HG03103 (cell line): ENCODE measurements around the gene NHSL1.
A peak's percentile ranks its signal among the peaks of the same experiment; 100 is the strongest.

Source experiments
- ATAC-seq: cut with Tn5 transposase; IDR thresholded peaks from one replicate; pipeline ENCODE4 v1.9.1; 2021; ENCODE audit warnings: low read depth; ENCODE audit not compliant: unreplicated experiment

Gene NHSL1

DNA sequence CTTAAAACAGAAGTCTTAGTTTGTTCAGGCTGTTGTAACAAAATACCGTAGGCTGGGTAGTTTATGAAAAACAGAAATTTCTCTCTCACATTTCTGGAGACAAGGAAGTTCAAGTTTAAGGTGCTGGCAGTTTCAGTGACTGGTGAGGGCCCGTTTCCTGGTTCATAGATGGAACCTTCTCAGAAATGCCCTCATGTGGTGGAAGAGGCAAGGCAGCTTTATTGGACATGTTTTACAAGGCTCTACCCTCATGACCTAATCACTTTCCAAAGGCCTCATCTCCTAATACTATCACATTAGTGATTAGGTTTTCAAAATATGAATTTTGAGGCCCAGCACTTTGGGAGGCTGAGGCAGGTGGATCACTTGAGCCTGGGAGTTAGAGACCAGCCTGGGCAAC lies 92.9 kb downstream of the NHSL1 start:
- no peak for ATAC-seq

- no peak for ATAC-seq
Measured at GRCh38 chr6:138405816-138406413, 93.4 kb downstream of the NHSL1 start.

- ATAC-seq, result no peak
Measured at GRCh38 chr6:138404666-138405337, 94.5 kb downstream of the NHSL1 start.

GRCh38 chr6:138403801-138404665 lies 95.3 kb downstream of the NHSL1 start, which contains the start of gene HEBP2:
HEBP2 (plus strand) TSS chr6:138404223; CDS start chr6:138404496, 273 bp downstream.
- peak; percentile 90 for ATAC-seq

GRCh38 chr6:138403324-138403800 lies 95.9 kb downstream of the NHSL1 start:
- no peak for ATAC-seq

GRCh38 chr6:138402838-138403187 lies 96.5 kb downstream of the NHSL1 start:
- ATAC-seq, result no peak

DNA sequence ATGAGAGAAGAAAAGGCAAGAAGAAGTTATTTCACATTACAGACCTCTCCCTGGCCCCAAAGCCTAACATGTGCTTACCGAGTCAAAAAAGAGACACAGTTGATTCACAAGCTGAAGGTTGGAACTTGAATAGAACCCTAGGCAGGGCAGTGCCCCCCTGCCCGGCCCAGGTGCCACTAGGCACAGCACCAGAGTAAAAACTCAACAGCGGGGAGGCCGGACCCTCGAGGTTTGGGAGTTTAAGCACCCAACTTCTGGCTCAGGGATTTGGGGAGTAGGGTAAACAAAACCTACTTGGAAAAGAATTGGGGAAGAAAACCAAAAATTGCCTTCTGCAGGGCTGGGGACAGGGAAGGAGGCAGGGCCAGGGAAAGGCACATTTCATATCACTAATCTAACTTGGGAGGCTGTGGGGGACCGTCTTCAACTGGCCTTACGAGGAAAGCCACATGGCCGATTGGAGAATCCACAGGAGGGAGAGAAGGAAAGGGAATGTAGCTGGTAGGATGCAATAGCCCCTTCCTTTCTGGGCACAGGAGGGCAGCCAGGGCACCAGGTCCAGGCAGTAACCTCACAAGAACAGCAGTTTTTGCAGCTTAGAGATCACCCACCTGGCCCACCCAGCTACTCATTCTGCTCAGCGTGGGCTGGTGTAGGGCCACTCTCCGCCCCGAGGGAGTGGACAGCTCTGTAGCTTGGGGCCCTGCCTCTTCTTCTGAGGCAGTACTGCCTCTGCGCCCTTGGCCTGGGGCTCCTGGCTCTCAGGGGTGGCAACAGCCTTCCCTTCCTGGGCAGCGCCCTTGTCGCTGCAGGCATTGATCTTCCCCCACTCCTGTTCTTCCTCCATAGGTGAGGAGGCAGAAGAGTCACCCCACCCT lies 97.1 kb downstream of the NHSL1 start:
- ATAC-seq, result no peak

GRCh38 chr6:138400326-138400725 lies 99.0 kb downstream of the NHSL1 start:
- ATAC-seq, result no peak

DNA sequence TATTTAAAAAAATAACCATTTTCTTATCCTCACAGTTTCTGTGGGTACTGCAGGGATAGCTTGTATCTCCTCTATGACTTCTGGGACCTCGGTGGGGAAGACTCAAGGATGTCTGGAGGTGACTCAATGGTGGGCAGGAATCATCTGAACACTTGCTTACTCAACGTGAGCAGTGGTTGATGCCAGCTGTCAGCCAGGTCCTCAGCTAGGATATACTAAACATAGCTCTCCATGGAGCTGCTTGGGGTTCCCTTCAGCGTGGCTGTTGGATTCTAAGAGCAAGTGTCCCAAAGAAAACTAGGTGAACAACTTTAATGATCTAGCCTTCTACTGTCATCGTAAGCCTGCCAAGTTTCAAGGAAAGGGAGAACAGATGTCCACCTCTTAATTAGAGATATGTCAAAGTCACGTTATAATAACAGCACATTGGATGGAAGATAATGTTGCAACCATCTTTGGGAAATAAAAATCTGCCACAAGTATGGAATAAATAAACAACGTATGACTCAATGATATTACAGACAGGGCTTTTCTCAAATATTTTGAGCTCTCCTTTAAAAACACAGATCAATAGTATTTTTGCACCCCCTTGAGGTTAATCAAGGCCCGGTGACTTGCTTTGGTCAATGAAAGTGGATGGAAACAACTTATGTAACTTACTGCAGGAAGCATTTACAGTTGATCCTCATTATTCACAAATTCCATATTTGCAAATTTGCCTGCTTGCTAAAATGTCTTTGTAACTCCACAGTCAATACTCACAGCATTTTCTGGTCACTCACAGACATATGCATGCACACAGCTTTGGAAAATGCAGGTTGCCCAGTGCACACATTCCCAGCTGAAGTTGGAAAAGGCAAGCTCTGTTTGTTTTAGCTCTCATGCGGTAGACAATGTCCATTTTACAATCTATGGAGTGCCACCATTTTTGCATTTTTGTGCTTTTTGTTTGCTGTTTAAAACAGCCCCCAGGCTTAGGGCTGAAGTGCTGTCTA lies 101.9 kb downstream of the NHSL1 start:
- no peak for ATAC-seq

- ATAC-seq, result no peak
Measured at GRCh38 chr6:138396709-138397108, 102.6 kb downstream of the NHSL1 start.

DNA sequence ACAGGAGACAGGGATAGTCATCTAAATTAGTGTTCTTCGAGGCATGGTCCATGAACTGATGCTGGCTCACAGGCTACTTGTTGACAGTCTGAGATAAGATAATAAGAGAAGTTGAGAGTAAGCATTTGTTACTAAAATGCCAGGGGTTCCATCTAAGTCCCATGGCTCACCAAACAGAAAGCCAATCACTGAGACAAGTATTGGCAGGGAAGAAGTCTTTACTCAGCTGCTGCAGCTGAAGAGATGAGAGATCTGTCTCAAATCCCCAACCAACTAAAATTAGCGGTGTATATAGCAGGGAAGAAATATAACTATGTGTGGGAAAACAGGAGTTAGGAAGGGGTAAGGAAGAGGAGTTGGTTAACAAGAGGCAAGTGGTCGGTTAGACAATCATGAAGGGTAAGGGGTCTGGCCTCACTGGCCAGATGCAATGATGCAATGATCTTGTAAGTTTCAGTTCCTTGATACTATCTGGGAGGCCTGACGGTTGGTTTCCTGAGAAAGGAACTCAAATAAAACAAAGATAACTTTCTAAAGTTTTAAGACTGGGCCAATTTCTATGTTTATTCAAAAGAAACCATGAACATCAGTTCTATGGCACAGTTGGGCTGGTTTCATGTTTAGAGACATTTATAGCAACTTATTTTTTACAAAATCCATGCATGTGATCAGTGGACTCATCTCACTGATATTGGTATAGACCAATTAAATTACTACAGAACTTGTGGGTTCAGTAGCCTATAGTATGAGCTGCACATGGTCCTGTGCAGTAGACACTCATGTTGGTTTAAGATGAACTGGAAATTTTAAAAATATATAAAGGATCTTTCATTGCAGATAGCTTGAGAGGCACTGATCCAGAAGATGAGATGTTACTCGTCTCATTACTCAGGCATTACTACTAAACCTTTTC lies 105.2 kb downstream of the NHSL1 start:
- ATAC-seq, result peak; percentile 66

DNA sequence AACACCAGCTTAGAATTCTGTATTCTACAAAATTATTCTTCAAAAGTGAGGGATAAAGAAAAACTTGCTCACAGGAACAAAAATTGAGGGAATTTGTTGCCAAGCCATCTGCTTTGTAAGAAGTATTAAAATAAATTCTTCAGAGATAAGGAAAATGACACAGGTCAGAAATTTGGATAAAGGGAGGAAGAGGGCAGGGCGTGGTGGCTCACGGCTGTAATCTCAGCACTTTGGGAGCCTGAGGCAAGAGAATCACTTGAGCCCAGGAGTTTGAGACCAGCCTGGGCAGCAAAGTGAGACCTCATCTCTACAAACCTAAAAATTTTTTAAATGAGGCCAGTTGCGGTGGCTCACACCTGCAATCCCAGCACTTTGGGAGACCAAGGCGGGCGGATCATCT lies 109.7 kb downstream of the NHSL1 start:
- no peak for ATAC-seq

GRCh38 chr6:138387577-138388368 lies 111.5 kb downstream of the NHSL1 start:
- no peak for ATAC-seq

GRCh38 chr6:138386897-138387296 lies 112.4 kb downstream of the NHSL1 start:
- no peak for ATAC-seq

DNA sequence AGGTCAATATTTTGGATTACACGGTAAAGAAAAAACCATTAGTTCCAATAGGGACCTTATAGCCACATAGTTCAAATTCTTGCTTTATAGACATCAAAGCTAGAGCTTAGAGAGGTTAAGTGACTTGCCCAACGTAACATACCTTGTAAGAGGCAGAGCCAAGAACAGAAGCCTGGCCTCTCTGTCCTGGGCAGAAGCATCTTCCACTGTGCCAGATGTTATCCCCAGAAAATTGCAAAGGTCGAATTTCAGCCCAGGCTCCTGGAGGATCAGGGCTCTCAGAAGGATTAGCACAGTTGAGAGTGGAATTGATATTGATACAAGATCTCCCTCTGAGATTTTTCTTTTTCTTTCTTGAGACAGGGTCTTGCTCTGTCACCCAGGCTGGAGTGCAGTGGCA lies 115.5 kb downstream of the NHSL1 start:
- no peak for ATAC-seq

DNA sequence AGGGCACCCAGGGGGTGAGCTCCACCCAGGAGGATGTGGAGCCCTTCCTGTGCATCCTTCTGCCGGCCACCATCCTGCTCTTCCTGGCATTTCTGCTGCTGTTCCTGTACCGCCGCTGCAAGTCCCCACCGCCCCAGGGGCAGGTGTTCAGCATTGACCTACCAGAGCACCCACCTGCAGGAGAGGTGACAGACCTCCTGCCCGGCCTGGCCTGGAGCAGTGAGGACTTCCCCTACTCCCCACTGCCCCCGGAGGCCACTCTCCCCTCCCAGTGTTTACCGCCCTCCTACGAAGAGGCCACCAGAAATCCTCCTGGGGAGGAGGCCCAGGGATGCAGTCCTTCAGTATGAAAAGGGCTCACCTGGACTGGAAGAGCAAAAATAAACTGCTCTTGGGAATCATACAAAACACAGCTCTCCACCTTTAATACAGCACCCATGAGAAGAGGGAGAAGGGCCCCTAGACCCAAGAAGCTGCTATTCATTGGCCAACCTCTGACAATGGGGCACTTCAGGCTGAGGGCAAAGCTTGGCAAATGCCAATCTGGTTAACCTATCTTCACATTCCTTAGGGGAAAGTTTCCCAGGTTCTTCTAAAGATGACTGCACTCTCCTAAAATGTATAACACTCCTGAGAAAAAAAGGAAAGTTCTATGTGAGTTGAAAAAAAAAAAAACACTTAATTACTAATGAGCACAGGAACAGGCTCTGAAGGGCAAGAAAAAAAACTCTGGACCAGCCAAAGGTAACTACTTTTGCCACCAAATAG lies 116.6 kb downstream of the NHSL1 start:
- no peak for ATAC-seq

DNA sequence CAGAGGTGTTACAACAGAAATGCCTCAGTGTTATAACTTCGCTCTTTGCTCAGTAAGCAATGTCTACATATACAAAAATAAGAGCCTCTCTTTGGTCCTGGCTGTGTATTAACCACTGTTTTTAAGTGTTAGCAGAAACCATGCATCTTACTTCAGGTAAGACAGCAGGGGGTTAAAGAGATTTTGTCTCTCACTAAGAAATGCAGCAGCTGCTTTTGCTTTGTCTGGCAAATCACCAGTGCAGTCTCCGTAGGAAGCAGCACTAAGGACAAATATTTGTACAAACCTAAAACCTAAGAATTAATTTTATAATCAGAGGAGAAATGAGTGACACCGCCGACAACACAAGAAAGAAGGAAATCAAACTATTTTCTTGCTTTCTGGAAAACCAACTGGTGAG lies 120.8 kb downstream of the NHSL1 start:
- no peak for ATAC-seq
